ENCODE results near the gene NYAP2. TPM values are rescaled to one million over a fixed set of nuclear protein-coding genes. Genes with fewer than 3 reads are reported as not detected.

Gene NYAP2
- total RNA-seq, 1 donor from 2014 or later: not detected

DNA sequence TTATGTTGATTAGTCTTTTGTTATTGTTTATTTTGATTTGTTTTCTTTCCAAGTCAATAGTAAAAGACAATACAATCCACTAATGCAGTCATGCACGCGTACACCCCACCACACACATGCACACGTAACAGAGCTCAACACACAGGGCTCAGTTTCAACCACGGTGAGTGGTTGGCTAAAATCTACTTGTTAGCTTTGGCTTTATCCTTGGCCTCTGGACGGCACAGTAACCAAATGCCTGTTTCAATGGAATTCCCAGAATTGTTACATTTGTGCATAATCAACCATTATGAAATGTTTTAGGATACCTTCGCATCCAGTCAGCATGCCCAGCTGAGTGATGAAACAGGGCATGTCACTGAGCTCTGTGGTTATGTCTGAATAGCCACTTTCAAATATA lies 53.2 kb downstream of the NYAP2 start:
- Histone ChIP-seq H3K4me3 (ENCODE audit: low read depth, low read length) (no peak overlapping the region), H3K36me3 (ENCODE audit: control insufficient read depth, insufficient read depth, low read length) (no peaks in the 10 kb centered on the region), H3K27me3 (ENCODE audit: control insufficient read depth, insufficient read depth, low read length) (no peaks in the 10 kb centered on the region)
- no peak for TF ChIP-seq CTCF (IDR thresholded peaks at IDR 0.05; ENCODE audit: insufficient read depth, low read length, severe bottlenecking)
- DNase-seq (ENCODE audit: low read depth) (no peak), FAIRE-seq (no peak)

DNA sequence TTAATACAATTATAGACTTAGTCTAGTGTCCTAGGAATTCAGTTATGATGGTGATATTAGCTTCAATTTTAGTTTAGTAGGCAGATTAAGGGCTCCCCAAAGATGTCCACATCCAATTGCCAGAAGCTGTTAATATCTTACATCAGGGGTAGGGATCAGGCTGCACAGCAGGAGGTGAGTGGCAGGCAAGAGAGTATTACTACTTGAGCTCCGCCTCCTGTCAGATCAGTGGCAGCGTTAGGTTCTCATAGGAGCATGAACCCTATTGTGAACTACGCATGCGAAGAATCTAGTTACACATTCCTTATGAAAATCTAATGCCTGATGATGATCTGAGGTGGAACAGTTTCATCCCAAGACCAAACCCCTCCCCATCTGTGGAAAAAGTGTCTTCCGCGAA lies 54.9 kb downstream of the NYAP2 start:
- Histone ChIP-seq H3K4me3 (ENCODE audit: low read depth, low read length) (no peak overlapping the region), H3K27me3 (ENCODE audit: control insufficient read depth, insufficient read depth, low read length) (no peaks in the 10 kb centered on the region), H3K36me3 (ENCODE audit: control insufficient read depth, insufficient read depth, low read length) (no peaks in the 10 kb centered on the region)
- no peak for TF ChIP-seq CTCF (IDR thresholded peaks at IDR 0.05; ENCODE audit: insufficient read depth, low read length, severe bottlenecking)
- no peak for FAIRE-seq
- DNase-seq (ENCODE audit: low read depth): no peak

DNA sequence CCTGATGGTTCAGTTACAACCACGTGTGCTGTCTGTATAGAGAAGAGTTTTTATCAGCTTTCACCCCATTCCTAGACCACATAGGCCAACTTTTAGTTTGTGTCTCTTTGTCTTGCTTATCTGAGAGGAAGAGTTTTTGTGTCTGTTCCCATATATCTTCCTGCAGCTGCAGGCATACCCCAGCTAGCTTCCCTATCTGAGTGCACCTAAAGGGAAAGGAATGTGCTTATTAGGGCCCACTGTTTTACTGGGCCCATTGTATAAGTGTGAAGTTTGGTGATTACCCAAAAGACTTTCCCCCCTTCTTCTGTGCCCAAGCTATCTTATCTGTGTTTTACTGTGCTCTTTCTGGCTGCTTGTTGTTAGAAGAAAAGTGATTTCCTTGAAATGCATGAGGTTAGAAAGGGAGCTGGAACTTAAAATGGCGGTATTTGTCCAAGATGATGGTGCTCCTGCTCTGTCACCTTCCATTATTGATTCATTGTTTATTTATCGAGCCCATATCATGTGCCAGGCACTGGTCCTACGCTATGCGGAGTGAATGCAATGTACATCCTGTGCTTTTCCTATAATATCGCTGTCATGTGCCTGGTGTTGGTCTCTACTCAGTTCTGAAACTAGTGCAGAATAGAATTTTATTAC lies 57.2 kb downstream of the NYAP2 start:
- TF ChIP-seq CTCF (IDR thresholded peaks at IDR 0.05; ENCODE audit: insufficient read depth, low read length, severe bottlenecking): no peak
- FAIRE-seq: no peak
- Histone ChIP-seq H3K27me3 (ENCODE audit: control insufficient read depth, insufficient read depth, low read length) (no peaks in the 10 kb centered on the region), H3K4me3 (ENCODE audit: low read depth, low read length) (no peak overlapping the region), H3K36me3 (ENCODE audit: control insufficient read depth, insufficient read depth, low read length) (no peaks in the 10 kb centered on the region)
- DNase-seq (ENCODE audit: low read depth): no peak

DNA sequence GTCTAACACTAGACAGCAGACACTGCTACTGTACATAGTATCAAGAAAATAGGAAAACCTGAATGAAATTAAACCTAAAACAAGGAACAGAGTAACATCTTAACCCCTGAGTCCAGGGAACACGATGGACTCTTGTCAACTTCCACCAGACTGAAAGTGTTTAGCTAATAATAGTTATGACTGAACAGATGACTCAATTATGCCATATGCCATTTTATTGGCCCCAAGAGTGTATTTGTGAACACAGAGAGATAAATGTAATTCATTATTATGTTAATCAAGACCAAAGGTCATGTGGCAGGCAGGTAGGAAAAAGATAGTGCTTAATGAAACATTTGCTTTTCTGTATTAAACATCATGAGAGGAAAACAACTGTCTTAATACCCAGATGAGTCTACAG lies 58.0 kb downstream of the NYAP2 start:
- DNase-seq (ENCODE audit: low read depth): no peak
- no peak for TF ChIP-seq CTCF (IDR thresholded peaks at IDR 0.05; ENCODE audit: insufficient read depth, low read length, severe bottlenecking)
- no peak overlapping the region for H3K4me3 ChIP-seq (ENCODE audit: low read depth, low read length)
- H3K27me3 ChIP-seq (ENCODE audit: control insufficient read depth, insufficient read depth, low read length): no peaks in the 10 kb centered on the region
- no peaks in the 10 kb centered on the region for H3K36me3 ChIP-seq (ENCODE audit: control insufficient read depth, insufficient read depth, low read length)
- no peak for FAIRE-seq

DNA sequence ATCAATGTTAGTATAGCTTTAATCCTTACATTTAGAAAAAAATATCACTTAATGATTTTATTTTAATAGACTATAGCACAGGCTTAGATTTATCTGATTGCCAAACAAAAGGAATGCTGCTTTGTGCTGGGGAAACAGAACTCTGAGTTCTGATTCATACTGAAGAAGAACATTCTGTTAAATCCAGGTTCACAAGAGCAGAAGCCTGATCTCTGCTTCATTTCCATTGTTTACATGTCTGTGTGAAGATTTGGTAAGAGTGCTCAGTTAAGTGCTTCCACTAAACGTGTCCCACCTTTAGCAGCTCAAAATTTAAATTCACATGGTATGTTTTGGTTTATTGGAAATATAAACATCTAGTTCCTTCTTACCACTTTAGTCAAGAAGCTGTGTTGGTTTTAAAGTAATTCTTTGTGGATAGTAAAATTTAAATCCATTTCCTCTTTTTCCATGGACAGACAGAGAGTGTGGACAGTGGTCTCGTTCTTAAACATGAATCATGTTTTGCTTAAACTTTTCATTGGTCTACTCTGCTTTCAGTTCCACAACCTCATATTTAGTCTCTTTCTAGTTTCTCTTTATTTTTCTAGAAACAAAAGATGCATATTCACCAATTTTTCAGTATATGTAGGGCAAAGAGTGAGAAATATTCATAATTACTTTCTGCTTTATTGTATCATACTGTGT lies 59.1 kb downstream of the NYAP2 start:
- Histone ChIP-seq H3K4me3 (ENCODE audit: low read depth, low read length) (no peak overlapping the region), H3K27me3 (ENCODE audit: control insufficient read depth, insufficient read depth, low read length) (no peaks in the 10 kb centered on the region), H3K36me3 (ENCODE audit: control insufficient read depth, insufficient read depth, low read length) (no peaks in the 10 kb centered on the region)
- FAIRE-seq (no peak), DNase-seq (ENCODE audit: low read depth) (no peak)
- TF ChIP-seq CTCF (IDR thresholded peaks at IDR 0.05; ENCODE audit: insufficient read depth, low read length, severe bottlenecking): no peak

Data from bronchial epithelial cell (primary cell).